Measurements from ENCODE around the gene PSMD13. TPM values are rescaled to one million over a fixed set of nuclear protein-coding genes. Genes with fewer than 3 reads are reported as not detected.

The PSMD13 gene
- total and polyA plus RNA-seq, 2 donors (not counting 1 experiment from before 2014, with no cell fraction given): 98.0 to 104 TPM

DNA sequence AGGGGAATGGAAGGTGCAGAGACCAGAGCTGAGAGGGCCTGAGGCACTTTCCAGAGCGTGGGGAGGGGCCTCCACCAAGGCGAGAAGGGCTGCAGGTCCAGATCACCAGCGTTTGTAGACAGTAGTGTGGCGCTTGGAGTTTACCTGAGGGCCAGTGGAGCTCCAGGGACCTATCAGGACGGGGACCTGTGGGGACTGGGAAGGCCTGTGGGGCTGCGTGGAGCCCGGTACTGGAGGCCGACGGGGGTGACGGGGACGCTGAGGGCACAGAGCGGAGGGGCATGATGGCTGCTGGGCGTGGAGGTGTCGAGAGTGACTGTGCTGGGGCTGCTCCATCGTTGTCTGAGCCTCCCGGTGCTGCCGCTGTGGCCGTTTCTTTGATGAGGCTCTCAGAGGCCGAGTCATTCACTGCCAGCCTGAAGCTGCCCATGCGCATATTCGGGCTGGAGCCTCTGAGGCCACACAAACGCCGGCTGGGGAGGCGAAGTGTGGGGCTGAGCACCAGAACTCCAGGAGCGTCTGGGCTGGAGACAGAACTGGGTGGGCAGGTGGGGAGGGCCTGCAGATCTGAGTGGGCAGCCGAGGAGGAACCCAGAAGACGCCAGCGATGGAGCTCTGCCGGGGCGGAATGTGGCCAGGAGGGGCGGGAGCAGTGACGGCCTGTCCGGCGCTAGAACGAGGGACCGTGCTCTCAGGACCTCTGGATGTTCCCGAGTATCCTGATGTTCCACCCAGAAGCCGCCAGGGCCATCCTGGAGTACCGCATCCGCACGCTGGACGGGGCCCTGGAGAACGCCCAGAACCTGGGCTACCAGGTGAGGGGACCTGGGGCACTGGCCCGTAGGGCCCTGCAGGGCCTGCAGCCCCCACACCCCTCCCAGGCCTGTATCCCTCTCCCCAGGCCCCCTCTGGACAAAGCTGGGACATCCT lies 54.8 kb downstream of the PSMD13 start:
- peaks cover 4% of the 10 kb centered on the region for H3K27me3 Mint-ChIP-seq
- no peak for ATAC-seq (ENCODE audit: low read depth)
- Histone ChIP-seq H3K4me3 (ENCODE audit: control extremely low read depth in 1 of 5, extremely low read depth in 1 of 5, insufficient read depth in 1 of 5, low read depth in 2 of 5, low read length in 4 of 5) (no peak overlapping the region), H3K27ac (ENCODE audit: low read length in 2 of 2) (no peak overlapping the region), H3K9me3 (ENCODE audit: control extremely low read depth in 1 of 3, control insufficient read depth in 2 of 3, insufficient read depth in 1 of 3, low read length in 2 of 3) (no peaks in the 10 kb centered on the region), H3K4me1 (ENCODE audit: control insufficient read depth in 2 of 2, insufficient read depth in 2 of 2, low read length in 2 of 2) (peaks cover 18 to 25% of the 10 kb centered on the region in 2 donors), H3K27me3 (replicated peaks in 1 of 4; ENCODE audit: control extremely low read depth in 1 of 4, control insufficient read depth in 3 of 4, insufficient read depth in 4 of 4, low read length in 3 of 4) (peaks cover 0 to 6% (median 2%) of the 10 kb centered on the region in 4 experiments), H4K20me1 (ENCODE audit: control insufficient read depth, insufficient read depth, low read length, poor library complexity, severe bottlenecking) (no peaks in the 10 kb centered on the region), H3K36me3 (replicated peaks in 1 of 2; ENCODE audit: control extremely low read depth in 1 of 2, control insufficient read depth in 1 of 2, extremely low read depth in 1 of 2, insufficient read depth in 2 of 2, low read length in 1 of 2) (no peaks in the 10 kb centered on the region), H3K79me2 (ENCODE audit: control insufficient read depth, insufficient read depth, low read length) (peaks cover 8% of the 10 kb centered on the region), H3K9ac (ENCODE audit: low read length) (no peak overlapping the region), H2AFZ (ENCODE audit: insufficient read depth, low read depth, low read length, poor library complexity, severe bottlenecking) (no peak overlapping the region), H3K4me2 (replicated peaks; ENCODE audit: low read depth, low read length, poor library complexity, severe bottlenecking) (no peak overlapping the region)
- TF ChIP-seq EZH2 (IDR thresholded peaks at IDR 0.05; ENCODE audit: borderline replicate concordance, insufficient read depth, low read depth, low read length, poor library complexity, severe bottlenecking) (no peak), CTCF (IDR thresholded peaks at IDR 0.05) (no peak)
- peak overlapping the region; percentile 44 for H3K4me3 Mint-ChIP-seq
- H3K4me1 Mint-ChIP-seq: peaks cover 20% of the 10 kb centered on the region
- WGBS (ENCODE audit: insufficient coverage): 96% methylated on average over 44 of the region's 44 CpGs
- no peaks in the 10 kb centered on the region for H3K9me3 Mint-ChIP-seq (ENCODE audit: insufficient read depth)
- no peak for DNase-seq
- POLR2A ChIA-PET: interaction anchor here (1.8 kb wide), 1 partner anchor 24 kb away, joined by 5 read pairs; no protein-coding TSS in a partner anchor
- CTCF ChIA-PET: interaction anchor here (0.9 to 5.6 kb wide), 3 partner anchors 21 to 41 kb away, joined by 4 to 35 read pairs (median 5); no protein-coding TSS in a partner anchor
- intact Hi-C loops (cut with micrococcal nuclease): no loop called here
- H3K27ac Mint-ChIP-seq: peak overlapping the region; percentile 50

Measured in B cell (primary cell).